CD4-positive, alpha-beta memory T cell (primary cell): ENCODE measurements around the gene DIAPH1. TPM values are rescaled to one million over a fixed set of nuclear protein-coding genes. Genes with fewer than 3 reads are reported as not detected.

Experiments
- CTCF ChIA-PET: fragments of 350-600 bp; sonication (Branson Sonifier 250); formaldehyde crosslinking; loops from one replicate; lab custom pipeline; 2021; ENCODE audit warnings: inconsistent platforms; ENCODE audit not compliant: partially characterized antibody; lab: Charles Lee
- POLR2A ChIA-PET: fragments of 350-600 bp; sonication (Branson Sonifier 250); formaldehyde crosslinking; loops from one replicate; lab custom pipeline; 2021; ENCODE audit not compliant: partially characterized antibody; lab: Charles Lee
- DNase-seq, 5 donors: peaks; one replicate each; pipeline versions ENCODE4 v3.0.0 to v3.0.0-alpha.2; 2020 to 2022; ENCODE audit warnings: mixed read lengths in 1 of 5
- H3K27ac ChIP-seq: one replicate; pipeline ENCODE4 v1.7.0; 2013; ENCODE audit warnings: low read depth, low read length
- H3K27me3 ChIP-seq: 2 replicates; pipeline ENCODE4 v1.7.0; 2013; ENCODE audit warnings: mild to moderate bottlenecking, low read length, moderate library complexity; ENCODE audit not compliant: insufficient read depth
- H3K36me3 ChIP-seq: 2 replicates; pipeline ENCODE4 v1.7.0; 2013; ENCODE audit warnings: mild to moderate bottlenecking, low read length, moderate library complexity; ENCODE audit not compliant: insufficient read depth
- H3K4me1 ChIP-seq: 2 replicates; pipeline ENCODE4 v1.7.0; 2013; ENCODE audit warnings: mild to moderate bottlenecking, low read length, moderate library complexity; ENCODE audit not compliant: insufficient read depth
- H3K4me3 ChIP-seq, 2 donors: one replicate each; pipeline ENCODE4 v1.7.0; 2013; ENCODE audit warnings: low read length in 2 of 2, mild to moderate bottlenecking in 1 of 2
- H3K9me3 ChIP-seq, 2 donors: one replicate each; pipeline ENCODE4 v1.7.0; 2013; ENCODE audit warnings: low read length in 2 of 2, control low read depth in 1 of 2; ENCODE audit not compliant: control insufficient read depth in 1 of 2
- H3K27ac Mint-ChIP-seq, 7 donors: one replicate each; pipeline ENCODE4 v1.8.0; 2020 to 2021; ENCODE audit warnings: mixed read lengths in 7 of 7, mild to moderate bottlenecking in 6 of 7, inconsistent platforms in 3 of 7, moderate library complexity in 3 of 7
- H3K27me3 Mint-ChIP-seq, 2 donors: one replicate each; pipeline ENCODE4 v1.8.0; 2020 to 2021; ENCODE audit warnings: mixed read lengths in 2 of 2
- H3K36me3 Mint-ChIP-seq, 2 donors: one replicate each; pipeline ENCODE4 v1.8.0; 2020 to 2021; ENCODE audit warnings: mixed read lengths in 2 of 2, inconsistent platforms in 1 of 2, mild to moderate bottlenecking in 1 of 2
- H3K4me1 Mint-ChIP-seq, 4 donors: one replicate each; pipeline ENCODE4 v1.8.0; 2020 to 2021; ENCODE audit warnings: mixed read lengths in 4 of 4, mild to moderate bottlenecking in 1 of 4
- H3K4me3 Mint-ChIP-seq, 8 donors: one replicate each; pipeline ENCODE4 v1.8.0; 2020 to 2021; ENCODE audit warnings: mixed read lengths in 8 of 8, mild to moderate bottlenecking in 7 of 8, moderate library complexity in 6 of 8, inconsistent platforms in 3 of 8
- H3K9me3 Mint-ChIP-seq, 8 donors: one replicate each; pipeline ENCODE4 v1.8.0; 2020 to 2021; ENCODE audit warnings: mixed read lengths in 8 of 8, mild to moderate bottlenecking in 5 of 8, inconsistent platforms in 3 of 8, moderate library complexity in 1 of 8
- intact Hi-C: fragments of 100-400 bp; cut with micrococcal nuclease; formaldehyde crosslinking; loops from one replicate; pipeline ENCODE4 v1.15.1; 2023
- polyA plus RNA-seq, 2 donors: library from polyadenylated mRNA; unstranded; fragments of 300-500 nt; fragmentation: Illumina TruSeq; gene quantifications; one replicate each; pipeline ENCODE4 v1.2.3, GENCODE V29; 2021
- total RNA-seq, 2 experiments: library from RNA; stranded (reverse); gene quantifications; one replicate each; pipeline ENCODE4 v1.2.3, GENCODE V29; 2021

The DIAPH1 gene
- total and polyA plus RNA-seq, 4 experiments from 2014 or later, result 81.5 to 211 (median 178) TPM

GRCh38 chr5:141633871-141634561 is 15.2 kb upstream of the DIAPH1 start:
- no peak overlapping the region for H3K4me3 ChIP-seq
- no peak for DNase-seq
- Mint-ChIP-seq H3K27me3 (no peaks in the 10 kb centered on the region), H3K4me3 (peak overlapping the region in 6 of 8 donors; percentile 3 to 41 (median 24)), H3K36me3 (peaks cover 16 to 45% of the 10 kb centered on the region in 2 donors), H3K27ac (peak overlapping the region in 5 of 7 donors; percentile 53 to 88 (median 69)), H3K4me1 (peaks cover 29 to 53% (median 39%) of the 10 kb centered on the region in 4 donors), H3K9me3 (no peaks in the 10 kb centered on the region)
- H3K4me1 ChIP-seq, result peaks cover 52% of the 10 kb centered on the region
- intact Hi-C loops, result loop anchor here (10.0 kb wide), 1 partner anchor 1069 kb away; the partner anchor contains the start of genes APBB3 and SLC35A4
- no peak overlapping the region for H3K27ac ChIP-seq
- H3K36me3 ChIP-seq, result peaks cover 18% of the 10 kb centered on the region
- no peaks in the 10 kb centered on the region for H3K27me3 ChIP-seq
- POLR2A ChIA-PET, result interaction anchor here (0.6 to 6.2 kb wide), 3 partner anchors 12 to 29 kb away, joined by 3 to 159 read pairs (median 3); partner anchors contain the start of gene DIAPH1
- H3K9me3 ChIP-seq, result no peaks in the 10 kb centered on the region
- CTCF ChIA-PET, result interaction anchor here (0.7 to 28.3 kb wide), 10 partner anchors 12 to 1601 kb away, joined by 3 to 712 read pairs (median 4); partner anchors contain the start of gene DIAPH1

GRCh38 chr5:141632650-141633049 is 13.8 kb upstream of the DIAPH1 start:
- Histone ChIP-seq H3K9me3 (no peaks in the 10 kb centered on the region), H3K4me3 (no peak overlapping the region), H3K27ac (no peak overlapping the region), H3K27me3 (no peaks in the 10 kb centered on the region), H3K36me3 (peaks cover 31% of the 10 kb centered on the region), H3K4me1 (peaks cover 41% of the 10 kb centered on the region)
- Mint-ChIP-seq H3K36me3 (peaks cover 29 to 53% of the 10 kb centered on the region in 2 donors), H3K9me3 (no peaks in the 10 kb centered on the region), H3K27ac (peak overlapping the region in 3 of 7 donors; percentile 10 to 23 (median 17)), H3K27me3 (no peaks in the 10 kb centered on the region), H3K4me1 (peaks cover 29 to 43% (median 31%) of the 10 kb centered on the region in 4 donors), H3K4me3 (peak overlapping the region in 1 of 8 donors; percentile 7)
- intact Hi-C loops, result loop anchor here (10.0 kb wide), 1 partner anchor 1068 kb away; the partner anchor contains the start of genes APBB3 and SLC35A4
- ChIA-PET POLR2A (interaction anchor here (4.5 kb wide), 1 partner anchor 14 kb away, joined by 18 read pairs; the partner anchor contains the start of gene DIAPH1), CTCF (interaction anchor here (1.0 to 28.3 kb wide), 7 partner anchors 11 to 336 kb away, joined by 3 to 712 read pairs (median 6); partner anchors contain the start of genes DIAPH1 and RNF14)
- DNase-seq, result no peak

GRCh38 chr5:141630570-141631140 is 11.9 kb upstream of the DIAPH1 start:
- H3K27ac Mint-ChIP-seq, result no peak overlapping the region
- H3K9me3 Mint-ChIP-seq, result no peaks in the 10 kb centered on the region
- ChIA-PET POLR2A (interaction anchor here (1.1 to 4.5 kb wide), 5 partner anchors 12 to 39 kb away, joined by 3 to 18 read pairs (median 3); partner anchors contain the start of gene DIAPH1), CTCF (interaction anchor here (1.0 to 28.3 kb wide), 6 partner anchors 9 to 248 kb away, joined by 3 to 712 read pairs (median 10); partner anchors contain the start of gene DIAPH1)
- no peak overlapping the region for H3K4me3 Mint-ChIP-seq
- Histone ChIP-seq H3K4me1 (peaks cover 33% of the 10 kb centered on the region), H3K27me3 (no peaks in the 10 kb centered on the region), H3K36me3 (peaks cover 35% of the 10 kb centered on the region), H3K4me3 (no peak overlapping the region), H3K27ac (no peak overlapping the region), H3K9me3 (no peaks in the 10 kb centered on the region)
- H3K4me1 Mint-ChIP-seq, result peaks cover 23 to 35% (median 24%) of the 10 kb centered on the region in 4 donors
- no peaks in the 10 kb centered on the region for H3K27me3 Mint-ChIP-seq
- peaks cover 45 to 67% of the 10 kb centered on the region in 2 donors for H3K36me3 Mint-ChIP-seq
- intact Hi-C loops, result loop anchor here (10.0 kb wide), 1 partner anchor 1066 kb away; the partner anchor contains the start of genes APBB3 and SLC35A4
- no peak for DNase-seq

GRCh38 chr5:141628175-141628788 is 9.5 kb upstream of the DIAPH1 start:
- no peak for DNase-seq
- Mint-ChIP-seq H3K9me3 (no peaks in the 10 kb centered on the region), H3K27me3 (no peaks in the 10 kb centered on the region), H3K27ac (peak overlapping the region in 2 of 7 donors; percentile 42 to 64), H3K4me1 (peaks cover 9 to 17% (median 11%) of the 10 kb centered on the region in 4 donors), H3K36me3 (peaks cover 50 to 76% of the 10 kb centered on the region in 2 donors), H3K4me3 (no peak overlapping the region)
- H3K36me3 ChIP-seq, result peaks cover 43% of the 10 kb centered on the region
- no peak overlapping the region for H3K4me3 ChIP-seq
- H3K27me3 ChIP-seq, result no peaks in the 10 kb centered on the region
- H3K4me1 ChIP-seq, result peaks cover 16% of the 10 kb centered on the region
- no peaks in the 10 kb centered on the region for H3K9me3 ChIP-seq
- intact Hi-C loops, result no loop called here
- H3K27ac ChIP-seq, result no peak overlapping the region
- CTCF ChIA-PET, result interaction anchor here (12.5 to 28.3 kb wide), 3 partner anchors 6 to 36 kb away, joined by 198 to 712 read pairs (median 198); partner anchors contain the start of genes DIAPH1, HDAC3 and RELL2
- POLR2A ChIA-PET, result interaction anchor here (4.5 to 13.2 kb wide), 2 partner anchors 8 to 9 kb away, joined by 18 to 159 read pairs; partner anchors contain the start of genes DIAPH1, HDAC3 and RELL2

GRCh38 chr5:141623611-141624010 is 4.8 kb upstream of the DIAPH1 start:
- Mint-ChIP-seq H3K36me3 (peaks cover 49 to 67% of the 10 kb centered on the region in 2 donors), H3K4me3 (peak overlapping the region in 1 of 8 donors; percentile 54), H3K9me3 (no peaks in the 10 kb centered on the region), H3K27ac (peak overlapping the region in 5 of 7 donors; percentile 53 to 89 (median 65)), H3K4me1 (peaks cover 11 to 19% (median 18%) of the 10 kb centered on the region in 4 donors), H3K27me3 (no peaks in the 10 kb centered on the region)
- Histone ChIP-seq H3K36me3 (peaks cover 25% of the 10 kb centered on the region), H3K4me1 (peaks cover 15% of the 10 kb centered on the region), H3K4me3 (no peak overlapping the region), H3K27ac (no peak overlapping the region), H3K27me3 (no peaks in the 10 kb centered on the region), H3K9me3 (no peaks in the 10 kb centered on the region)
- no peak for DNase-seq
- POLR2A ChIA-PET, result interaction anchor here (0.8 to 13.2 kb wide), 3 partner anchors 13 to 30 kb away, joined by 3 to 159 read pairs (median 3); partner anchors contain the start of genes HDAC3 and RELL2
- CTCF ChIA-PET, result interaction anchor here (0.7 to 28.3 kb wide), 7 partner anchors 9 to 336 kb away, joined by 3 to 712 read pairs (median 5); partner anchors contain the start of genes HDAC3 and RELL2
- intact Hi-C loops, result no loop called here

GRCh38 chr5:141623186-141623585 is 4.4 kb upstream of the DIAPH1 start:
- ChIA-PET CTCF (interaction anchor here (0.8 to 28.3 kb wide), 6 partner anchors 8 to 59 kb away, joined by 3 to 712 read pairs (median 86); partner anchors contain the start of genes HDAC3 and RELL2), POLR2A (interaction anchor here (1.8 to 13.2 kb wide), 3 partner anchors 13 to 31 kb away, joined by 4 to 159 read pairs (median 5); partner anchors contain the start of genes HDAC3 and RELL2)
- no peak overlapping the region for H3K4me3 ChIP-seq
- no peaks in the 10 kb centered on the region for H3K27me3 ChIP-seq
- Mint-ChIP-seq H3K9me3 (no peaks in the 10 kb centered on the region), H3K4me1 (peaks cover 11 to 19% (median 18%) of the 10 kb centered on the region in 4 donors), H3K27me3 (no peaks in the 10 kb centered on the region), H3K27ac (peak overlapping the region in 6 of 7 donors; percentile 53 to 89 (median 71)), H3K4me3 (peak overlapping the region in 1 of 8 donors; percentile 54), H3K36me3 (peaks cover 45 to 65% of the 10 kb centered on the region in 2 donors)
- no peak overlapping the region for H3K27ac ChIP-seq
- intact Hi-C loops, result no loop called here
- H3K36me3 ChIP-seq, result peaks cover 22% of the 10 kb centered on the region
- no peak for DNase-seq
- no peaks in the 10 kb centered on the region for H3K9me3 ChIP-seq
- H3K4me1 ChIP-seq, result peaks cover 15% of the 10 kb centered on the region
